Measurements from ENCODE around the gene RCC2.

The RCC2 gene

DNA sequence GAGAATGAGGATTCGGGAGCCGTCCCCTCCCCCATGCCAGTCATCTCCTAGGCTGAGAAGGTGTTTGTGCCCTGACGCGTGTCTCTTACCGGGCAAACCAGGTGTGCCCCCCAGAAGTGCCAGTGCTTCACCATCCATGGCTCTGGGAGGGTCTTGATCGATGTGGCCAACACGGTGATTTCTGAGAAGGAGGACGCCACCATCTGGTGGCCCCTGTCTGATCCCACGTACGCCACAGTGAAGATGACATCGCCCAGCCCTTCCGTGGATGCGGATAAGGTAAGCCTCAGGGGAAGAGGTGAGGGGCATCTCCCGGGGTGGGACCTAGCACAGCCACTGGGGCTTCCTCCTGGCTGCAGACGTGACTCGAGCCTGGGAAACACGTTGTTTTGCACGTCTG lies 66.5 kb downstream of the RCC2 start:
- no peak for DNase-seq (ENCODE audit: low read depth)

- no peak for DNase-seq (ENCODE audit: low read depth)
These were observed 67.6 kb downstream of the RCC2 start, which contains the start of gene PADI6 for GRCh38 chr1:17371896-17372295. Gene PADI6 (plus strand): TSS chr1:17372196. CDS start chr1:17372246, 50 bp downstream.

DNA sequence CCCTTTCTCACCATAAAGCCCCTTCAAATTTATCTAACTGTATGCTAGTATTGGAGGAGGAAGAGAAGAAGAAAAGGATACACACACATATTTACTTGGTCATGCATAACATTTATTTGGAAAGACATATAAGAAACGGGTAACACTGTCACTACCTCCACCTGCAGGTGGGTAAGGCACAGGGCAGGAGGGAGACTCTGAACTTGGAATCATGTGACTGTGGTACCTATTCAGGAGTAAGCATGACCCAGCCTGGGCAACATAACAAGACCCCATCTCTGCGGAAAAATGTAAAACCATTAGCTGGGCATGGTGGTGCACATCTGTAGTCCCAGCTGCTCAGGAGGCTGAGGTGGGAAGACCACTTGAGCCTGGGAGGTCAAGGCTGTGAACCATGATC lies 68.9 kb downstream of the RCC2 start:
- no peak for DNase-seq (ENCODE audit: low read depth)

GRCh38 chr1:17369466-17369865 lies 70.0 kb downstream of the RCC2 start:
- no peak for DNase-seq (ENCODE audit: low read depth)

DNA sequence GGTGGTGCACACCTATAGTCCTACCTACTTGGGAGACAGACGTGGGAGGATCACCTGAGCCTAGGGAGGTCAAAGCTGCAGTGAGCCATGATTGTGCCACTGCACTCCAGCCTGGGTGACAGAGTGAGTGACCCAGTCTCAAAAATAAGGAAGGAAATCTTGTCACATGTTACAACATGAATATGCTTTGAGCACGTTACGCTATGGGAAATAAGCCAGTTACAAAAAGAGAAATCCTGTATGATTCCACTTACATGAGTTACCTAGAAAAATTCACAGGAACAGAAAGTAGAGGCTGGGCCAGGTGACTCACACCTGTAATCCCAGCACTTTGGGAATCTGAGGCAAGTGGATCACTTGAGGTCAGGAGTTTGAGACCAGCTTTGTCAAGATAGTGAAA lies 74.2 kb downstream of the RCC2 start:
- DNase-seq (ENCODE audit: low read depth) = no peak

GRCh38 chr1:17363771-17364170 lies 75.7 kb downstream of the RCC2 start:
- no peak for DNase-seq (ENCODE audit: low read depth)

DNA sequence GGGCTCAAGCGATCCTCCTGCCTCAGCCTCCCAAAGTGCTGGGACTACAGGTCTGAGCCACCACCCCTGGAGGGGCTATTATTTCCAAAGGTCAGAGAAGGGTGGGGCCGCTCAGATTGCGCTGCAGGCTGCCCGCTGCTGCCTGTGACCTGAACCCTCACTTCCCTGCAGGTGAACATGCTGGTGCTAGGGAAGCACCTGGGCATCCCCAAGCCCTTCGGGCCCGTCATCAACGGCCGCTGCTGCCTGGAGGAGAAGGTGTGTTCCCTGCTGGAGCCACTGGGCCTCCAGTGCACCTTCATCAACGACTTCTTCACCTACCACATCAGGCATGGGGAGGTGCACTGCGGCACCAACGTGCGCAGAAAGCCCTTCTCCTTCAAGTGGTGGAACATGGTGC lies 76.1 kb downstream of the RCC2 start:
- DNase-seq (ENCODE audit: low read depth) = no peak

DNA sequence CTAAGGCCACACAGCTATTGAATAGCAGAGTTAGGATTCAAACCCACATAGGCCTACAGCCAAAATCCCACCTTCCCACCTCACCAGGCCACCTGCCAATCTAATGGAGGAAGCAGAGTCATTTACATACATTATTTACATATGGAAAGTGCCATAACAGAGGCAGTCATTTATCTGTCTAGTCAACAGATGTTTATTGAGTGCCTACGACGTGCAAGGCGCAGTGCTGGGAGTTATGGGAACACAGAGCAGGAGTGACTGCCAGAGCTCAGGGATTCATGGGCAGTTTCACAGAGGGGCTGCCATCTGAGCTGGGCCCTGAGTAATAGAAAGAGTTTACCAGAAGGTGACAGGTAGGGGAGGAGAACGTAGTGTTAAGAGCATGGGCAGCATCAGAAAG lies 77.8 kb downstream of the RCC2 start:
- no peak for DNase-seq (ENCODE audit: low read depth)

DNA sequence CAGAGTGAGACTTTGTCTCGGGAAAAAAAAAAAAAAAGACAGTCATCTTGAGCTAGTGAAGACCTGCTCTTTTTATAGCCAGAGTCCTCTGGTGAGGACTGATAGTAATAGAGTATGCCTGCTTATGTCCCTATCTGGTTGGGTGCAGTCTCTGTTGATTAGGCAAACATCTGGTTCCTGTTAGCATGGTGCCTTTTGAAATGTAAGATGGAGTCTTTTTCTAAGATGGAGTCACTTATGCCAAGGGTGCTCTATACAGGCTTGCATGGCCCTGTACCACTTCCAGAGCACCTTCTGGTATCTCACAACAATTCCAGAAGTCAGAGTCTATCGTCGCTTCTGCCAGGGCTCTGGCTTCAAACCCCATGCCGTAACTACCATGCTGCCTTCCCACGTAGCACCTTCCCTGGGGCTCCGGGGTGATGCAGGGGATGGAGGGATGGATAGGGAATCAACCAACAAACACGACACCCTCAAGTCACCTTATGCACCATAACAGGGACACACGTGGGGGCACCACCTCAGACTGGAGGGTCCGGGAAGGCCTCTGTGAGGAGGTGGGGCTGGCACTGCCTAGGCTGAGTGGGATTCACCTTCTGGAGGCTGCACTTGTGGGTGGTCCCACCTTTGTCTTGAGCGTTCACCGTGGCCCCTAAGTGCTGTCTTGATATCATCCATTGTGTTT lies 79.1 kb downstream of the RCC2 start:
- no peak for DNase-seq (ENCODE audit: low read depth)

DNA sequence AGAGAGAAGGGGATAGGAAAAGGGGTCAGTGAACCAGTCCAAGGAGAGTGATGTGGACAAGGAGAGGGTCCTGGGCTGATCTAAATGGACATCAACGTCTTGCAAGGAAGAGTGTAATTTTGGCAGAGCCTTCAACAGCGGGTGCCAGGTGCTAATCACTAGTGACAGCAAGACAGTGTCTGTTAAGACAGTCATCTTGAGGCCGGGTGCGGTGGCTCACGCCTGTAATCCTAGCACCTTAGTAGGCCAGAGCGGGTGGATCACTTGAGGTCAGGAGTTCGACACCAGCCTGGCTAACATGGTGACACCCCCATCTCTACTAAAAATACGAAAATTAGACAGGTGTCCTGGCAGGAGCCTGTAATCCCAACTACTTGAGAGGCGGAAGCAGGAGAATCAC lies 79.7 kb downstream of the RCC2 start:
- no peak for DNase-seq (ENCODE audit: low read depth)

- DNase-seq (ENCODE audit: low read depth) = no peak
These were observed 80.4 kb downstream of the RCC2 start for GRCh38 chr1:17359031-17359430.

DNA sequence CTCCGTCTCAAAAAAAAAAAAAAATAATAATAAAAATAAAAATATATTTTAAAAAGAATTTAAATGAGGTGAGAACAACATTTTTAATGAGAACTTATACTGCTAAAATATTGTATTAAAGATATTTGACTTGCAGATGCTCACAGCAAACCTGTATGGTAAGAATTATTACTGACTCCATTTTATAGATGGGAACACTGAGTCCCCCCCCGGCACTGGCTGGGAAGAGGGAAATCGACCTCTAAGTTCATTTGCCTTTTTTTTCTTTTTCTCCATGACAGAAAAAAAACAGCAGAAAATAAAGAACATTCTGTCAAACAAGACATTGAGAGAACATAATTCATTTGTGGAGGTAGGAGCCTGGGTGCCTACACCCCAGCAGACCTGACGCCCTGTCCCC lies 80.9 kb downstream of the RCC2 start:
- no peak for DNase-seq (ENCODE audit: low read depth)

Data from activated T-cell treated with anti-CD3 and anti-CD28 coated beads for 48 hours (primary cell).